OCI-LY7 (cell line): ENCODE data around the gene LRRC51. TPM values are rescaled to one million over a fixed set of nuclear protein-coding genes. Genes with fewer than 3 reads are reported as not detected.

Source experiments
- BruUV-seq: library from RNA; stranded (reverse); fragments of 400-500 nt; replicated peaks from 2 replicates; lab custom pipeline; 2021; lab: Mats Ljungman, UMichigan
- CTCF ChIA-PET: fragments of 300-600 bp; sonication (Branson Sonifier 250); formaldehyde crosslinking; loops from one replicate; lab custom pipeline; 2022; ENCODE audit warnings: antibody characterized with exemption; ENCODE audit not compliant: unreplicated experiment; lab: Charles Lee
- POLR2A ChIA-PET: fragments of 300-600 bp; sonication (Branson Sonifier 250); formaldehyde crosslinking; loops from one replicate; lab custom pipeline; 2022; ENCODE audit warnings: antibody characterized with exemption; lab: Charles Lee
- DNase-seq: peaks from one replicate; pipeline ENCODE4 v3.0.0-alpha.2; 2015; ENCODE audit warnings: low spot score
- H2AFZ ChIP-seq: fragments of 200-600 bp; sonication (generic), shearing (Covaris generic); 2 replicates; pipeline ENCODE4 v1.6.1; 2014; ENCODE audit warnings: mild to moderate bottlenecking, antibody characterized with exemption, low read length, moderate library complexity
- H3K27ac ChIP-seq: fragments of 200-600 bp; sonication (generic); 2 replicates; pipeline ENCODE4 v1.5.1; 2014; ENCODE audit warnings: mixed run types, low read depth, mild to moderate bottlenecking, moderate library complexity, low read length, inconsistent platforms; ENCODE audit not compliant: poor library complexity, severe bottlenecking
- H3K36me3 ChIP-seq: fragments of 200-600 bp; sonication (generic); 2 replicates; pipeline ENCODE4 v1.6.1; 2014; ENCODE audit warnings: mild to moderate bottlenecking, antibody characterized with exemption, low read length, moderate library complexity, mixed read lengths; ENCODE audit not compliant: insufficient read depth
- H3K4me1 ChIP-seq: fragments of 200-600 bp; sonication (generic); 2 replicates; pipeline ENCODE4 v1.5.1; 2014; ENCODE audit warnings: mild to moderate bottlenecking, low read length; ENCODE audit not compliant: insufficient read depth, poor library complexity, severe bottlenecking
- H3K4me2 ChIP-seq: fragments of 200-600 bp; sonication (generic); 2 replicates; pipeline ENCODE4 v1.6.1; 2014; ENCODE audit warnings: mild to moderate bottlenecking, low read length
- H3K4me3 ChIP-seq: fragments of 200-600 bp; sonication (generic); 2 replicates; pipeline ENCODE4 v1.5.1; 2014; ENCODE audit warnings: mild to moderate bottlenecking, low read depth, low read length; ENCODE audit not compliant: poor library complexity, severe bottlenecking
- H3K79me2 ChIP-seq: fragments of 200-600 bp; sonication (generic); 2 replicates; pipeline ENCODE4 v1.6.1; 2016; ENCODE audit warnings: low read depth, mild to moderate bottlenecking, low read length, moderate library complexity, mixed read lengths; ENCODE audit not compliant: insufficient read depth
- H3K9me2 ChIP-seq: fragments of 200-600 bp; sonication (generic); 2 replicates; pipeline ENCODE4 v1.6.1; 2016; ENCODE audit warnings: mild to moderate bottlenecking, low read length, mixed read lengths; ENCODE audit not compliant: insufficient read depth
- H3K9me3 ChIP-seq: fragments of 200-600 bp; sonication (generic); 2 replicates; pipeline ENCODE4 v1.6.1; 2014; ENCODE audit warnings: mild to moderate bottlenecking, mixed run types, low read length, mixed read lengths
- H4K20me1 ChIP-seq: fragments of 200-600 bp; sonication (generic); 2 replicates; pipeline ENCODE4 v1.6.1; 2014; ENCODE audit warnings: mild to moderate bottlenecking, antibody characterized with exemption, low read length, moderate library complexity, mixed read lengths; ENCODE audit not compliant: insufficient read depth
- CTCF ChIP-seq: fragments of 200-600 bp; sonication (generic); conservative IDR thresholded peaks from 2 replicates; pipeline ENCODE4 v1.5.1; 2014; ENCODE audit warnings: mild to moderate bottlenecking, antibody characterized with exemption, low read length, moderate library complexity, mixed read lengths
- EZH2phosphoT487 ChIP-seq: fragments of 200-600 bp; sonication (generic); IDR thresholded peaks from 2 replicates; pipeline ENCODE4 v1.6.1; 2018; ENCODE audit warnings: low read depth, borderline replicate concordance, mild to moderate bottlenecking, mixed run types, antibody characterized with exemption, low read length, moderate library complexity, mixed read lengths
- intact Hi-C: fragments of 100-400 bp; cut with micrococcal nuclease; formaldehyde crosslinking; loops from one replicate; pipeline ENCODE4 v1.10.0; 2022; ENCODE audit not compliant: unreplicated experiment
- total RNA-seq, 2 experiments: library from RNA; depleted of rRNA in 1 of 2; stranded (reverse); fragments of >200 nt in 1 of 2; shearing (Covaris generic) in 1 of 2; gene quantifications; 2 replicates each; pipeline ENCODE4 v1.2.3, GENCODE V29; 2014 to 2022

The LRRC51 gene
- total RNA-seq, 2 experiments from 2014 or later, result 9.9 to 15.3 TPM

- Histone ChIP-seq H3K27ac (no peak overlapping the region), H3K4me2 (peak overlapping the region; percentile 80; the same call in 1 of the 2 replicates), H4K20me1 (no peaks in the 10 kb centered on the region), H3K36me3 (peaks cover 55% of the 10 kb centered on the region), H2AFZ (no peak overlapping the region), H3K9me3 (no peaks in the 10 kb centered on the region), H3K79me2 (peaks cover 27% of the 10 kb centered on the region), H3K9me2 (no peaks in the 10 kb centered on the region), H3K4me1 (peaks cover 25% of the 10 kb centered on the region), H3K4me3 (no peak overlapping the region)
- intact Hi-C loops, result no loop called here
- TF ChIP-seq CTCF (no peak), EZH2phosphoT487 (no peak)
- ChIA-PET CTCF (no interaction called here), POLR2A (interaction anchor here (0.5 to 1.2 kb wide), 3 partner anchors 18 to 25 kb away, joined by 3 to 6 read pairs (median 5); no protein-coding TSS in a partner anchor)
- no peak for DNase-seq
- no TSS peak for BruUV-seq
Measured at GRCh38 chr11:72100009-72100408, 19.4 kb downstream of the LRRC51 start.

GRCh38 chr11:72100462-72100861 lies 19.8 kb downstream of the LRRC51 start:
- Histone ChIP-seq H4K20me1 (no peaks in the 10 kb centered on the region), H3K9me3 (no peaks in the 10 kb centered on the region), H3K4me2 (peak overlapping the region; percentile 80; the same call in 1 of the 2 replicates), H3K9me2 (no peaks in the 10 kb centered on the region), H3K36me3 (peaks cover 51% of the 10 kb centered on the region), H3K4me1 (peaks cover 25% of the 10 kb centered on the region), H3K27ac (no peak overlapping the region), H2AFZ (no peak overlapping the region), H3K79me2 (peaks cover 27% of the 10 kb centered on the region), H3K4me3 (no peak overlapping the region)
- ChIA-PET POLR2A (interaction anchor here (0.7 to 1.2 kb wide), 2 partner anchors 19 to 25 kb away, joined by 3 to 5 read pairs; no protein-coding TSS in a partner anchor), CTCF (interaction anchor here (2.8 kb wide), 1 partner anchor 9 kb away, joined by 8 read pairs; no protein-coding TSS in a partner anchor)
- DNase-seq, result no peak
- BruUV-seq, result no TSS peak
- TF ChIP-seq EZH2phosphoT487, result no peak
- TF ChIP-seq CTCF, result no peak
- intact Hi-C loops, result no loop called here

GRCh38 chr11:72102162-72102561 lies 21.5 kb downstream of the LRRC51 start:
- TF ChIP-seq CTCF (no peak), EZH2phosphoT487 (no peak)
- Histone ChIP-seq H3K4me3 (peak overlapping the region; percentile 76), H3K9me2 (no peaks in the 10 kb centered on the region), H3K79me2 (peaks cover 27% of the 10 kb centered on the region), H3K9me3 (no peaks in the 10 kb centered on the region), H3K27ac (peak overlapping the region; percentile 71), H2AFZ (no peak overlapping the region), H3K4me2 (peak overlapping the region; percentile 80), H3K36me3 (peaks cover 42% of the 10 kb centered on the region), H4K20me1 (no peaks in the 10 kb centered on the region), H3K4me1 (peaks cover 25% of the 10 kb centered on the region)
- DNase-seq, result no peak
- BruUV-seq, result TSS peak; percentile 75
- CTCF ChIA-PET, result interaction anchor here (2.8 kb wide), 1 partner anchor 11 kb away, joined by 8 read pairs; no protein-coding TSS in a partner anchor
- intact Hi-C loops, result no loop called here
- POLR2A ChIA-PET, result interaction anchor here (0.6 to 1.5 kb wide), 5 partner anchors 10 to 63 kb away, joined by 3 to 6 read pairs (median 4); partner anchors contain the start of gene ANAPC15
